ENCODE data around the gene UGT2B17. TPM values are rescaled to one million over a fixed set of nuclear protein-coding genes. Genes with fewer than 3 reads are reported as not detected.

The UGT2B17 gene
- total RNA-seq, 1 experiment from 2014 or later, result not detected

Other genes with a start within 250 kb of the UGT2B17 start
- gene YTHDC1, start 226.2 kb downstream of the UGT2B17 start, total RNA-seq (2022), result 117 and 123 TPM in 2 replicates
- gene TMPRSS11E, start 128.9 kb downstream of the UGT2B17 start, total RNA-seq (2022), result not detected in 2 replicates
- not detected in 2 replicates for gene UGT2B15, start 94.3 kb upstream of the UGT2B17 start, total RNA-seq (2022)
- not detected in 2 replicates for gene UGT2B10, start 239.7 kb upstream of the UGT2B17 start, total RNA-seq (2022)